Hepatocyte (in vitro differentiated cells): ENCODE measurements around the gene NDEL1. TPM values are rescaled to one million over a fixed set of nuclear protein-coding genes. Genes with fewer than 3 reads are reported as not detected.

Source experiments
- DNase-seq: peaks from one replicate; pipeline ENCODE4 v3.0.0-alpha.2; 2016; ENCODE audit warnings: low spot score
- H2AFZ ChIP-seq: fragments of 200-600 bp; sonication (generic); 2 replicates; pipeline ENCODE4 v1.6.0; 2016; ENCODE audit warnings: antibody characterized with exemption, mild to moderate bottlenecking
- H3K27ac ChIP-seq: fragments of 200-600 bp; sonication (generic); 2 replicates; pipeline ENCODE4 v1.5.1; 2016; ENCODE audit warnings: mild to moderate bottlenecking
- H3K27me3 ChIP-seq: fragments of 200-600 bp; sonication (generic); 2 replicates; pipeline ENCODE4 v1.6.1; 2016
- H3K36me3 ChIP-seq: fragments of 200-600 bp; sonication (generic); replicated peaks from 2 replicates; pipeline ENCODE4 v1.5.1; 2016; ENCODE audit warnings: low read depth; ENCODE audit not compliant: insufficient read depth
- H3K4me1 ChIP-seq: fragments of 200-600 bp; sonication (generic); 2 replicates; pipeline ENCODE4 v1.5.1; 2016; ENCODE audit warnings: mild to moderate bottlenecking, moderate library complexity; ENCODE audit not compliant: insufficient read depth
- H3K4me2 ChIP-seq: fragments of 200-600 bp; sonication (generic); 2 replicates; pipeline ENCODE4 v1.6.0; 2016
- H3K4me3 ChIP-seq: fragments of 200-600 bp; sonication (generic); 2 replicates; pipeline ENCODE4 v1.5.1; 2016; ENCODE audit warnings: mild to moderate bottlenecking
- H3K79me2 ChIP-seq: fragments of 200-600 bp; sonication (generic); 2 replicates; pipeline ENCODE4 v1.6.0; 2017; ENCODE audit warnings: mild to moderate bottlenecking
- H3K9me2 ChIP-seq: fragments of 200-600 bp; sonication (generic); replicated peaks from 2 replicates; pipeline ENCODE4 v1.6.0; 2017; ENCODE audit warnings: mild to moderate bottlenecking; ENCODE audit not compliant: insufficient read depth
- H3K9me3 ChIP-seq: fragments of 200-600 bp; sonication (generic); 2 replicates; pipeline ENCODE4 v1.5.1; 2016; ENCODE audit warnings: low read depth, mild to moderate bottlenecking
- H4K20me1 ChIP-seq: fragments of 200-600 bp; sonication (generic); 2 replicates; pipeline ENCODE4 v1.6.0; 2016; ENCODE audit warnings: mild to moderate bottlenecking; ENCODE audit not compliant: insufficient read depth, poor library complexity, severe bottlenecking
- EZH2 ChIP-seq: fragments of 200-600 bp; sonication (generic); IDR thresholded peaks from 2 replicates; pipeline ENCODE4 v1.6.1; 2016; ENCODE audit warnings: antibody characterized with exemption, mild to moderate bottlenecking, borderline replicate concordance
- EZH2phosphoT487 ChIP-seq: fragments of 200-600 bp; sonication (generic); IDR thresholded peaks from one replicate; pipeline ENCODE4 v1.6.1; 2018; ENCODE audit warnings: antibody characterized with exemption, mild to moderate bottlenecking, low read depth, moderate library complexity; ENCODE audit not compliant: unreplicated experiment, severe bottlenecking
- WGBS: methylation state at CpG from one replicate; pipeline ENCODE4 v1.1.6; 2016; ENCODE audit warnings: low lambda C conversion rate; ENCODE audit errors: missing lambda C conversion rate; 5-methylcytosine and 5-hydroxymethylcytosine counted together
- polyA plus RNA-seq: library from polyadenylated mRNA; unstranded; fragments of >200 nt; fragmentation: Nextera tagmentation; extraction: Ambion mirVana; gene quantifications from 2 replicates; pipeline ENCODE4 v1.2.1, GENCODE V29; 2016
- total RNA-seq: library from RNA; depleted of rRNA; stranded (reverse); fragments of >200 nt; gene quantifications from 2 replicates; pipeline ENCODE4 v1.2.3, GENCODE V29; 2014
- TF ChIP-seq, protein P1 (sequence below): fragments of 200-600 bp; sonication (generic); IDR thresholded peaks from 2 replicates; pipeline ENCODE4 v1.5.1; 2016; ENCODE audit warnings: antibody characterized with exemption, mild to moderate bottlenecking; ENCODE audit not compliant: poor library complexity

Gene NDEL1
- total and polyA plus RNA-seq, 2 experiments from 2014 or later = 46.1 to 66.3 TPM

DNA sequence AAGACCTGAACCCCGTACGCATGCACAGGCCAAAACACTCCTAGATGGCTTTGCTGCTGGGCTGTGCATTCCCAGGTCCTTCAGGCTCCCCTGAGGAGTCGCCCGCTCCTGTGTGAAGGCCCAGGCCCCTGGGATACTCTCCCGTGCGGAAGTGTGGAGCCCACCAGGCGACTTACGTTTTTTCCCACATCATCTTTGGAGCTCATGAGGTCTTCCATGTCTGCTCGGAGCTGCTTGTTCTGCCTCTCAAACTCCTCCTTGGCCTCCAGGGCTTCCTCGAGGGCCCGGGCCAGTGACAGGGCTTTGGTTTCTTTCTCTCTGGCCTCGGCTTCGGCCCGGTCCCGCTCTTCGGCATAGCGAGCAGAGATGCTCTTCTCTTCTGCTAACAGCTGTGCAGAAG is 56.4 kb downstream of the NDEL1 start:
- Histone ChIP-seq H3K4me2 (no peak overlapping the region), H3K36me3 (no peaks in the 10 kb centered on the region), H3K9me3 (no peaks in the 10 kb centered on the region), H3K9me2 (no peaks in the 10 kb centered on the region), H3K27me3 (no peaks in the 10 kb centered on the region), H2AFZ (no peak overlapping the region), H3K79me2 (no peaks in the 10 kb centered on the region), H4K20me1 (no peaks in the 10 kb centered on the region), H3K4me1 (no peaks in the 10 kb centered on the region), H3K4me3 (no peak overlapping the region), H3K27ac (no peak overlapping the region)
- no peak for DNase-seq
- TF ChIP-seq, protein P1, sequence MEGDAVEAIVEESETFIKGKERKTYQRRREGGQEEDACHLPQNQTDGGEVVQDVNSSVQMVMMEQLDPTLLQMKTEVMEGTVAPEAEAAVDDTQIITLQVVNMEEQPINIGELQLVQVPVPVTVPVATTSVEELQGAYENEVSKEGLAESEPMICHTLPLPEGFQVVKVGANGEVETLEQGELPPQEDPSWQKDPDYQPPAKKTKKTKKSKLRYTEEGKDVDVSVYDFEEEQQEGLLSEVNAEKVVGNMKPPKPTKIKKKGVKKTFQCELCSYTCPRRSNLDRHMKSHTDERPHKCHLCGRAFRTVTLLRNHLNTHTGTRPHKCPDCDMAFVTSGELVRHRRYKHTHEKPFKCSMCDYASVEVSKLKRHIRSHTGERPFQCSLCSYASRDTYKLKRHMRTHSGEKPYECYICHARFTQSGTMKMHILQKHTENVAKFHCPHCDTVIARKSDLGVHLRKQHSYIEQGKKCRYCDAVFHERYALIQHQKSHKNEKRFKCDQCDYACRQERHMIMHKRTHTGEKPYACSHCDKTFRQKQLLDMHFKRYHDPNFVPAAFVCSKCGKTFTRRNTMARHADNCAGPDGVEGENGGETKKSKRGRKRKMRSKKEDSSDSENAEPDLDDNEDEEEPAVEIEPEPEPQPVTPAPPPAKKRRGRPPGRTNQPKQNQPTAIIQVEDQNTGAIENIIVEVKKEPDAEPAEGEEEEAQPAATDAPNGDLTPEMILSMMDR = no peak
- no peak for TF ChIP-seq EZH2phosphoT487
- no peak for TF ChIP-seq EZH2
- 98% methylated on average over 16 of the region's 17 CpGs for WGBS

DNA sequence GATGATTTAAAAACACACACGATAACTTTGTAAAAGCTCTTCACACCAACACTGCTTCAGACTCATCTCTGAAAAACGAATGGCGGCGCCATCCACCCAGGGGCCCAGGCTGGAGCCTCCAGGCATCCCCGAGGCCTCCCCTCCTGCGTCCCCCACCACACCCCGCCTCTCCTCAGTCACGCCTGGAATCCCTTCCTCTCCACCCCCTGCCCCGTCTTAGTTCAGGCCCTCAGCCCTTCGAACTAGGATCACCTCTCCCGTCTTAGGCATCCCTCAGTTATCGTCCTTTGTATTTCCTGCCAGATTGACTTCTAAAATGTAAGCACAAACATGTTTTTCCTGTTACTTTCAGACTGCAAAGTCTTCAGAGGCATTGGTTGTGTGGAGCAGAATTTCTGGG is 58.3 kb downstream of the NDEL1 start:
- 88% methylated on average over 12 of the region's 12 CpGs for WGBS
- Histone ChIP-seq H3K27me3 (no peaks in the 10 kb centered on the region), H3K9me3 (no peaks in the 10 kb centered on the region), H3K79me2 (no peaks in the 10 kb centered on the region), H3K36me3 (no peaks in the 10 kb centered on the region), H3K4me3 (no peak overlapping the region), H3K27ac (no peak overlapping the region), H2AFZ (no peak overlapping the region), H3K4me1 (no peaks in the 10 kb centered on the region), H3K4me2 (no peak overlapping the region), H4K20me1 (no peaks in the 10 kb centered on the region), H3K9me2 (no peaks in the 10 kb centered on the region)
- TF ChIP-seq, protein P1 = no peak
- TF ChIP-seq EZH2phosphoT487 (no peak), EZH2 (no peak)
- no peak for DNase-seq

DNA sequence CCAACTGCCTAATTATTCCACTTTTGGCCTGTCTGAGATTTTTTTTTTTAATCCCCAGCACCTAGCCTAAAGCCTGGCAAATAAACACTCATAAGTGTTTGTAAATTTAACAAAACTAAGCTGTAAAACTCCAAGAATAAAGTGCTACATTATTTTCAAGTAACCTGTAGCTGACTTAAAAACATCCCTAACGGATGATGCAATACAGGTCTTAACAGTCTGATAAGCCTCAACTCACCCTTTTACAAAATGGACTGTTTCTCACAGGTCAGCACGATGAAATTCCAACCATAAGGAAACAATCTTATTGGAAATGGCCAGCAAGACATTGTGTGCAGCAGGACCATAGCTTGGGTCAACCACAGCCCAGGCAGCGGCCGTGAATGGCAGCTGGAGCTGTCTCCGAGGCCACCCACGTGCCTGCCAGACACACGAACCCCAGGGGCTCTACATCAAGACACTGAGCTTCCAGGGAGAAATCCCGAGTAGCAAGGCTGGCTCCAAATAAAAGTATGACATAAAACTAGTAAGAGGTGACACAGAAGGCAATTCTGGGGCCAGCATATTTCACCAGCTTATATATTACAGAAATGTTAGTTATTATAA is 58.9 kb downstream of the NDEL1 start:
- H3K36me3 ChIP-seq = no peaks in the 10 kb centered on the region
- H3K79me2 ChIP-seq = no peaks in the 10 kb centered on the region
- no peak for DNase-seq
- TF ChIP-seq, protein P1 = no peak
- TF ChIP-seq EZH2 = no peak
- no peak overlapping the region for H3K27ac ChIP-seq
- no peaks in the 10 kb centered on the region for H4K20me1 ChIP-seq
- H3K9me3 ChIP-seq = no peaks in the 10 kb centered on the region
- H3K27me3 ChIP-seq = no peaks in the 10 kb centered on the region
- no peaks in the 10 kb centered on the region for H3K9me2 ChIP-seq
- H3K4me1 ChIP-seq = no peaks in the 10 kb centered on the region
- no peak overlapping the region for H3K4me2 ChIP-seq
- 92% methylated on average over 8 of the region's 8 CpGs for WGBS
- no peak overlapping the region for H2AFZ ChIP-seq
- H3K4me3 ChIP-seq = no peak overlapping the region
